IPS-NIHi7 (cell line): ENCODE measurements around the gene VSIG1.

ENCODE experiments used
- DNase-seq: peaks from one replicate; pipeline ENCODE4 v3.0.0; 2012; ENCODE audit warnings: mixed read lengths; ENCODE audit errors: extremely low spot score

Gene VSIG1

GRCh38 chrX:108064001-108064400, 19.1 kb downstream of the VSIG1 start:
- DNase-seq: no peak

- no peak for DNase-seq
These were observed 19.7 kb downstream of the VSIG1 start for GRCh38 chrX:108064613-108065012.

DNA sequence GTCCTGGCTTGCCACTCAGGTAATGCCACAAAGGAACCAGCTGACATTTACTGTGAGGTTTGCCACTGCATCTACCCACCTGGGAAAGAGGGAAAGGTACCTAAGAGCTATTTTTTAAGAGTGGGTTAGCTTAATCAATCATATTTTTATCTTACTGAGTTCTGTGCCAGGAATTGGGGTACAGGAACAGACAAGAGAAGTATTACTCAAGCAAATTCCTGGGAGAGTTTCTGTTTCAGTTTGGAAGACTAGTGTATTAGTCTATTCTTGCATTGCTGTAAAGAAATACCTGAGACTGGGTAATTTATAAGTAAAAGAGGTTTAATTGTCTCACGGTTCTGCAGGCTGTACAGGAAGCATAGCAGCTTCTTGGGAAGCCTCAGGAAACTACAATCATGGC, 23.3 kb downstream of the VSIG1 start:
- no peak for DNase-seq

DNA sequence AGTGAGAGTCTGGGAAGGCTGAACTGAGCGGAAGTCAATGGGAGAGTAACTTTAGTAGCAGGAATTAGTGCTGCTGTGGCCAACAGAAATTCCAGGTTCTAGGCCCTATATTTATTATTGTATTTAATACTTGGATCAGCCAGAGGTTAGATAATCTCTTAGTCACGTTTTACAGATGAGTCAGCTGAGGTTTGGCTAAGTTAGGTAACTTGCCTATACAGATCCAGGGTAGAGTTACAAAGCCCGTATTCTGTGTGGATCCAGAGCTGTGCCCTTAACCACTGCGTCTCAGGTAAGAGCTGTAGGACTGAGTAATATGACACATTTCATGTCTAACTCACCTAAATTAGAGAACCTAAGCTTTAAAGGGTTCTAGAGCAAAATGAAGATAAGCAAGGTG, 26.0 kb downstream of the VSIG1 start:
- DNase-seq: no peak

GRCh38 chrX:108071578-108071977, 26.7 kb downstream of the VSIG1 start:
- DNase-seq: no peak

GRCh38 chrX:108072746-108073145, 27.9 kb downstream of the VSIG1 start:
- no peak for DNase-seq

- DNase-seq: no peak
These were observed 36.2 kb downstream of the VSIG1 start for GRCh38 chrX:108081110-108081509.

DNA sequence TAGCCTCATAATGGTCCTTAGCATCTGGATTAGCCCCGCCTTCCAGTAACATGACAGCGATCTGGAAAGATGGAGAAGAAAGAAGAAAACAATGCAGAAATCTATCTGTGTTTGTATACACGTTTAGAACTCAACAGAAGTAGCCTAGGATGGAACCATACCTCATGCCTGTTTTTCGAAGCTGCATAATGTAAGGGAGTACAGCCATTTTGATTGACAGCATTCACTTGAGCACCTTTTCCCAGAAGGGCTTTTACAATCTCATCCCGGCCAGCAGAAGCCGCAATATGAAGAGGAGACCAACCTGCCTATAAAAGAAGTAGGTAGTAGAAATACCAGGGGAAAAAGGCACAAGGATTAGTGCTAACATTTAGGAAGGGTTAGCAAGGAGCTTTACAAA, 42.9 kb downstream of the VSIG1 start:
- no peak for DNase-seq

- DNase-seq: no peak
These were observed 43.6 kb downstream of the VSIG1 start for GRCh38 chrX:108088511-108088910.

GRCh38 chrX:108090491-108091263, 45.8 kb downstream of the VSIG1 start:
- DNase-seq: no peak

DNA sequence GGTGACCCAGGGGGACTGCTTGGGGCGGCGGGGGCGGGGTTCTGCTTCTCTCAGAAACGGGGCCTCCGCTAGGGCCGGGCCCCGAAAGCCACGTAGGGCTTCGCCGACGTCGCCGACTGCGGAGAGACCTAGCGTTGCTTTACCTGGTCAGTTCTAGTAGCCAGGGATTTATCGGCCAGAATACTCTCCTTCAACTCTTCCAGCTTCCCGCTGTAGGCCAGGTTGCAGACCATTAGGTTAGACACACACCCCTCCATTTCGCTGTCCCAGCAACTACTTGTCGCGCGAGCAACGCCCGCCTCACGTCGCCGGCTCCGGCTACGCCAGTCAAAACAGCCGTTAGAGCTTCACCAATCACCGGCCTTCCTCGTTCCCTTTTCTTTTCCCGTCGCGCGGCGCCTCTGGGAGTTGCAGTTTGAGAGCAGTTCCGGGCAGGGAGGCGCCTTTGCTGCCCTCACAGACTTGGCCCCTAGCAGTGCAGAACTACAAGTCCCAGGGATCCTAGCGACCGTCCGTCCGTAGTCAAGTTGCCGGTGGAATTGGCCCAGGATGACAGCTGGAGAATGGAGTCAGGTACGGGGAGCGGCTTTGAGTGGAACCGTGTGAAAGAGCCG, 46.5 kb downstream of the VSIG1 start, which contains the start of the genes ATG4A and PSMD10:
Gene ATG4A, plus strand, starts transcription at position 515 of the 614 bp plus-strand sequence. Its CDS starts 49 bp downstream, at position 564.
Gene PSMD10, minus strand, starts transcription at position 279 of the 614 bp plus-strand sequence. Its CDS starts 22 bp downstream, at position 257.
- DNase-seq: peak; percentile 95

DNA sequence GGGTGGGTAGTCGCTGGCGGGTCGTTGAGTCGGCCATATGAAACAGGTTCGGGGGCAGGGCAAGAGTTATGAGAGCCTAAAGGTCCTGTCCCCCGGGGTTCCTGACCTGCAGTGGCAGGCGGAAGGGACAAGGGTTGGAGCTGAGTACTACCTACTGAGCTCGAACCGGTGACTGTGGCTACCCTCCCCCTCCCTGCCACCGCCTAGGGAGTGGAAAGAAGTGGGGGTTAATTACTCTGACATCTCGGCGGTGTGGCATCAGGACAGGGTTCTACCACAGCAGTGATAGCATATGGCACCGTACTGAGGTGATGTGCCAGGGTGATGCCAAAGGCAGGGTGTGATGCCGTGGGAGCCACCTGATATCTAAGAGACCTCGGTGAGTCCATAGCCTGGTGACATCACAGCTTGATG, 47.0 kb downstream of the VSIG1 start:
- DNase-seq: peak; percentile 21

DNA sequence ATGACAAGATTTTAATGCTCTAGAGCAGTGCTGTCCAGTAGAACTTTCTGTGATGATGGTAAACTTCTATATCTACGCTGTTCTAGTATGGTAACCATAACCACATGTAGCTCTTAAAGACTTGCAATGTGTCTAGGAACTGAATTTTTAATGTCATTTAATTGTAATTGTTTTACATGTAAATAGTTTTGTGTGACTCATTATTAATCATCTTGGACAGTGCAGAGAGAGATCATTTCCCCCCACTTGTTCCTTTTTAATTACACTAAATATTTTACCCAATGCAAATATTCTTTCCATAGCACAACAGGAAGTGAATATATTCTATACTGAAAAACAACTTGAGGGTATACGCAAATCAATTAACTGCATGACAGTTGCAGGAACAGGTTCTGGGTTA, 52.5 kb downstream of the VSIG1 start:
- DNase-seq: no peak

- DNase-seq: no peak
These were observed 60.6 kb downstream of the VSIG1 start for GRCh38 chrX:108105473-108105872.

- DNase-seq: no peak
These were observed 69.7 kb downstream of the VSIG1 start for GRCh38 chrX:108114541-108114940.

DNA sequence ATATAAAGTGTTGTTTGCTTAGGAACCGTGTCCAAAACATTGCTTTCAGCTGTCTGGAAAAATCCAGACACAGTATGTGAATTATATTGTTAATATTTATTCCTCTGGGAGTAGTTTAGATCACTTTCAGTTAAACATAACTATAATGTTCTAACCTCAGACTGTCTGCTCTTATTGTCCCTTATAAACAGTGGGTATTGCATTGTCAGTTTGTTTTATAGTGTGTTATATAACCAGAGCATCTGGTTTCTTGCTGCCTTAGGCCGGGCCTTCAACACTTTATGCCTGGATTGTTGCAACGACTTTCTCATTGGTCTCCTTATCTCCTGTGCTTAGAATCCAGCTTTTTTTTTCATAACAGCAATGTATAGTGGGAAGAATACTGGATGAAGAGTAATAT, 73.1 kb downstream of the VSIG1 start:
- DNase-seq: no peak

DNA sequence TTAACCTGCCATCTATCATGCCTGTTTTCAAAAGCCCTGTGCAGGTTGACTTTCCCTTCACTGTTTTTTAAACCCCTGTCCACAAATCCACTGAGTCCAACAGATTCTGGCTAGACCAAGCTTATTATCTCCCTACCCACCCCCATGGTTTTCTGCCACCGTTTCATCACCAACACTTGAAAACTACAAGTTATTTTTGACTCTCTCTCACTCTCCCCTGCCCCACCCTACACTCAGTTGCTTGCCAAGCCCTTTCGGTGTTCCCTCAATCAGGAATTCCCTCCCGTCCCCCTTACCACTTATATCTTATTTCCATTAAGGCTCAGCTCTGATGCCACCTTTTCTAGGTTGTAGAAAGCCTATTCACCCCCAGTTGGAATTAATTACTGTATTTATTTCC, 76.4 kb downstream of the VSIG1 start:
- DNase-seq: no peak

GRCh38 chrX:108122748-108123147, 77.9 kb downstream of the VSIG1 start:
- no peak for DNase-seq

GRCh38 chrX:108123591-108124366, 78.9 kb downstream of the VSIG1 start:
- no peak for DNase-seq

DNA sequence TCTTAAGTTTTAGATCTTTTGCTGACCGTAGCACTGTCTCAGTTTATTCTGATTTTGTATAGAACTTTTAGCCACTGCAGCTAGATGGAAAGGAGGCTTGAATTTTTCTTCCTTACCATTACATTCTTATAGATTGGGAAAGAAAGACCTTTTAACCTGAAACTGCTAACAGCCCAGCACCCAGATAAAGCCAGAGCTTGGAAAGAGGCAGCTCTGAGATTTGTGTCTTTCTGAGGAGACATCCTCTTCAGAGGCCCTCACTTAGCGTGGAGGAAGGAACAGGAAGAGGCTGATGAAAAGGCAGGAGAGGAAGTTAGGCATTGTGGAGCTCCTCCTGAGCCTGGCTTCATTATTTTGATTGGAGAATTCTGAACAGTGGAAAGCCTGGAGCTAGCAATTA, 81.8 kb downstream of the VSIG1 start:
- DNase-seq: no peak

- DNase-seq: no peak
These were observed 82.3 kb downstream of the VSIG1 start for GRCh38 chrX:108127152-108127551.
